OCI-LY7 (cell line): ENCODE data around the gene ZBTB1. TPM values are rescaled to one million over a fixed set of nuclear protein-coding genes. Genes with fewer than 3 reads are reported as not detected.

ENCODE experiments used
- BruUV-seq: library from RNA; stranded (reverse); fragments of 400-500 nt; replicated peaks from 2 replicates; lab custom pipeline; 2021; lab: Mats Ljungman, UMichigan
- CTCF ChIA-PET: fragments of 300-600 bp; sonication (Branson Sonifier 250); formaldehyde crosslinking; loops from one replicate; lab custom pipeline; 2022; ENCODE audit warnings: antibody characterized with exemption; ENCODE audit not compliant: unreplicated experiment; lab: Charles Lee
- POLR2A ChIA-PET: fragments of 300-600 bp; sonication (Branson Sonifier 250); formaldehyde crosslinking; loops from one replicate; lab custom pipeline; 2022; ENCODE audit warnings: antibody characterized with exemption; lab: Charles Lee
- DNase-seq: peaks from one replicate; pipeline ENCODE4 v3.0.0-alpha.2; 2015; ENCODE audit warnings: low spot score
- H2AFZ ChIP-seq: fragments of 200-600 bp; sonication (generic), shearing (Covaris generic); 2 replicates; pipeline ENCODE4 v1.6.1; 2014; ENCODE audit warnings: mild to moderate bottlenecking, antibody characterized with exemption, low read length, moderate library complexity
- H3K27ac ChIP-seq: fragments of 200-600 bp; sonication (generic); 2 replicates; pipeline ENCODE4 v1.5.1; 2014; ENCODE audit warnings: mixed run types, low read depth, mild to moderate bottlenecking, moderate library complexity, low read length, inconsistent platforms; ENCODE audit not compliant: poor library complexity, severe bottlenecking
- H3K36me3 ChIP-seq: fragments of 200-600 bp; sonication (generic); 2 replicates; pipeline ENCODE4 v1.6.1; 2014; ENCODE audit warnings: mild to moderate bottlenecking, antibody characterized with exemption, low read length, moderate library complexity, mixed read lengths; ENCODE audit not compliant: insufficient read depth
- H3K4me1 ChIP-seq: fragments of 200-600 bp; sonication (generic); 2 replicates; pipeline ENCODE4 v1.5.1; 2014; ENCODE audit warnings: mild to moderate bottlenecking, low read length; ENCODE audit not compliant: insufficient read depth, poor library complexity, severe bottlenecking
- H3K4me2 ChIP-seq: fragments of 200-600 bp; sonication (generic); 2 replicates; pipeline ENCODE4 v1.6.1; 2014; ENCODE audit warnings: mild to moderate bottlenecking, low read length
- H3K4me3 ChIP-seq: fragments of 200-600 bp; sonication (generic); 2 replicates; pipeline ENCODE4 v1.5.1; 2014; ENCODE audit warnings: mild to moderate bottlenecking, low read depth, low read length; ENCODE audit not compliant: poor library complexity, severe bottlenecking
- H3K79me2 ChIP-seq: fragments of 200-600 bp; sonication (generic); 2 replicates; pipeline ENCODE4 v1.6.1; 2016; ENCODE audit warnings: low read depth, mild to moderate bottlenecking, low read length, moderate library complexity, mixed read lengths; ENCODE audit not compliant: insufficient read depth
- H3K9me2 ChIP-seq: fragments of 200-600 bp; sonication (generic); 2 replicates; pipeline ENCODE4 v1.6.1; 2016; ENCODE audit warnings: mild to moderate bottlenecking, low read length, mixed read lengths; ENCODE audit not compliant: insufficient read depth
- H3K9me3 ChIP-seq: fragments of 200-600 bp; sonication (generic); 2 replicates; pipeline ENCODE4 v1.6.1; 2014; ENCODE audit warnings: mild to moderate bottlenecking, mixed run types, low read length, mixed read lengths
- H4K20me1 ChIP-seq: fragments of 200-600 bp; sonication (generic); 2 replicates; pipeline ENCODE4 v1.6.1; 2014; ENCODE audit warnings: mild to moderate bottlenecking, antibody characterized with exemption, low read length, moderate library complexity, mixed read lengths; ENCODE audit not compliant: insufficient read depth
- EZH2phosphoT487 ChIP-seq: fragments of 200-600 bp; sonication (generic); IDR thresholded peaks from 2 replicates; pipeline ENCODE4 v1.6.1; 2018; ENCODE audit warnings: low read depth, borderline replicate concordance, mild to moderate bottlenecking, mixed run types, antibody characterized with exemption, low read length, moderate library complexity, mixed read lengths
- intact Hi-C: fragments of 100-400 bp; cut with micrococcal nuclease; formaldehyde crosslinking; loops from one replicate; pipeline ENCODE4 v1.10.0; 2022; ENCODE audit not compliant: unreplicated experiment
- total RNA-seq, 2 experiments: library from RNA; depleted of rRNA in 1 of 2; stranded (reverse); fragments of >200 nt in 1 of 2; shearing (Covaris generic) in 1 of 2; gene quantifications; 2 replicates each; pipeline ENCODE4 v1.2.3, GENCODE V29; 2014 to 2022
- TF ChIP-seq, protein P1 (sequence below): fragments of 200-600 bp; sonication (generic); conservative IDR thresholded peaks from 2 replicates; pipeline ENCODE4 v1.5.1; 2014; ENCODE audit warnings: mild to moderate bottlenecking, antibody characterized with exemption, low read length, moderate library complexity, mixed read lengths

Gene ZBTB1
- total RNA-seq, 2 experiments from 2014 or later: 34.1 to 49.5 TPM

DNA sequence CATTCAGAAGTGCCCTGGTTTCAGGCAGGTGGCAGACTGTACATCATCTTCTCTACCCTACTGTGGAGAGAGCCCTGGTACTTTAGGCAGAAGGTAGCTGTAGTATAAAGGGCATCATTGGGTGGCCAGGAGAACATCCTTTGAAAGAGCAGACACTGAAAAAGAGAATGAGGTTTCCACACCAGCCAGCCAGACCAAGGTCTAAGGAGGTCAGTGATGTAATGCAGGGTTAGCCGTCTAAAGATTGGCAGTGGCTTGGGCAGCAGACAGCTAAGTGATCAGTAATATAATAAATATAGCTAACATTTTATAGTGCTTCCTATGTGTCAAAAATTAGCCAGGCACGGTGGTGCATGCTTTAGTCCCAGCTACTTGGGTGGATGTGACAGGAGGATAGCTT lies 12.9 kb upstream of the ZBTB1 start:
- H4K20me1 ChIP-seq: peaks cover 1% of the 10 kb centered on the region; the same call in 1 of the 2 replicates
- H3K9me3 ChIP-seq: no peaks in the 10 kb centered on the region
- POLR2A ChIA-PET: interaction anchor here (0.5 to 2.3 kb wide), 6 partner anchors 10 to 1476 kb away, joined by 3 to 13 read pairs (median 3); no protein-coding TSS in a partner anchor
- BruUV-seq: no TSS peak
- CTCF ChIA-PET: interaction anchor here (0.9 kb wide), 1 partner anchor 11 kb away, joined by 3 read pairs; no protein-coding TSS in a partner anchor
- no peaks in the 10 kb centered on the region for H3K4me1 ChIP-seq
- H3K27ac ChIP-seq: no peak overlapping the region
- no peak overlapping the region for H2AFZ ChIP-seq
- H3K4me2 ChIP-seq: no peak overlapping the region
- intact Hi-C loops: no loop called here
- TF ChIP-seq EZH2phosphoT487: no peak
- TF ChIP-seq, protein P1, sequence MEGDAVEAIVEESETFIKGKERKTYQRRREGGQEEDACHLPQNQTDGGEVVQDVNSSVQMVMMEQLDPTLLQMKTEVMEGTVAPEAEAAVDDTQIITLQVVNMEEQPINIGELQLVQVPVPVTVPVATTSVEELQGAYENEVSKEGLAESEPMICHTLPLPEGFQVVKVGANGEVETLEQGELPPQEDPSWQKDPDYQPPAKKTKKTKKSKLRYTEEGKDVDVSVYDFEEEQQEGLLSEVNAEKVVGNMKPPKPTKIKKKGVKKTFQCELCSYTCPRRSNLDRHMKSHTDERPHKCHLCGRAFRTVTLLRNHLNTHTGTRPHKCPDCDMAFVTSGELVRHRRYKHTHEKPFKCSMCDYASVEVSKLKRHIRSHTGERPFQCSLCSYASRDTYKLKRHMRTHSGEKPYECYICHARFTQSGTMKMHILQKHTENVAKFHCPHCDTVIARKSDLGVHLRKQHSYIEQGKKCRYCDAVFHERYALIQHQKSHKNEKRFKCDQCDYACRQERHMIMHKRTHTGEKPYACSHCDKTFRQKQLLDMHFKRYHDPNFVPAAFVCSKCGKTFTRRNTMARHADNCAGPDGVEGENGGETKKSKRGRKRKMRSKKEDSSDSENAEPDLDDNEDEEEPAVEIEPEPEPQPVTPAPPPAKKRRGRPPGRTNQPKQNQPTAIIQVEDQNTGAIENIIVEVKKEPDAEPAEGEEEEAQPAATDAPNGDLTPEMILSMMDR: no peak
- no peaks in the 10 kb centered on the region for H3K9me2 ChIP-seq
- peaks cover 88% of the 10 kb centered on the region for H3K36me3 ChIP-seq
- H3K4me3 ChIP-seq: no peak overlapping the region
- no peak for DNase-seq
- peaks cover 42% of the 10 kb centered on the region; the same call in 1 of the 2 replicates for H3K79me2 ChIP-seq

DNA sequence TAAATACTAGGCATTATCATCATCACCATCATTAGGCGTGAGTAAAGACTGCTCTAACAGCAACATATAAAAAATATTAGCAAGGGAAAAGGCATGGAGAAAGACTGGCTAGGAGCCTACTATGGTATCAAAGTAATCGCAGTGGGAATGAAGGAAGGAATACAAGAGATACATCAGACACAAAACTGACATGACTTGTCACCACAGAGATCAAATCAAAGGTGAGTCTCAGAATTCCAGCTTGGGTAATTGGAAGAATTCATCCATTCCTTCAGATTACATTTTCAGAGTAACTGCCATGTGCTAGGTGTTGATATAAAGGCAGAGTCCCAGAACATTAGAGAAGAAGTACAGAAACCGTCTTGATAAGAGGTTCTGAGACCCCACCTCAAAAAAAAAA lies 11.1 kb upstream of the ZBTB1 start:
- POLR2A ChIA-PET: interaction anchor here (0.7 to 1.5 kb wide), 2 partner anchors 9 kb away, joined by 3 to 4 read pairs; no protein-coding TSS in a partner anchor
- Histone ChIP-seq H3K4me2 (no peak overlapping the region), H3K36me3 (peaks cover 86% of the 10 kb centered on the region), H2AFZ (no peak overlapping the region), H3K27ac (no peak overlapping the region), H3K9me2 (no peaks in the 10 kb centered on the region), H4K20me1 (peaks cover 10% of the 10 kb centered on the region; the same call in 1 of the 2 replicates), H3K9me3 (no peaks in the 10 kb centered on the region), H3K4me1 (peaks cover 6% of the 10 kb centered on the region), H3K79me2 (peaks cover 58% of the 10 kb centered on the region), H3K4me3 (no peak overlapping the region)
- TF ChIP-seq EZH2phosphoT487: no peak
- TF ChIP-seq, protein P1: no peak
- CTCF ChIA-PET: no interaction called here
- no TSS peak for BruUV-seq
- DNase-seq: no peak
- intact Hi-C loops: no loop called here

DNA sequence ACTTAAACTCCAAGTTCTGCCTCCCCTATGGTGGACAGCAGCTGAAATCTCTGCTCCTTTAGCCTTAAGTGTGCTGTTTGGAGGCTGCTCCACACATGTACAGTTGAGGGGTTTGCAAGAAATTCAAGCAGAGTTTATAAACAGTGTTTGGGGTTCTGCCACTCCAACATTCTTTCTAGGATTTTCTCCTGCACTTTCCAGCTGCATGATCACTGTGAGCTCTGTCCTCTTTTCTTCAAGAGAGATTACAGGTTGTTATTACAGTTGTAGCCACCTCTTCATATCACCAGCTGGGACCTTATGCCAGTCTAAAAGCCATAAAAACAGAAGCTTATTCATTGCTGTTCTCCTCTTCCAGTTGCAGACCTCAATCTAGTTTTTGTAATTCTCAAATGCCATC lies 9.3 kb upstream of the ZBTB1 start:
- Histone ChIP-seq H3K79me2 (peaks cover 73% of the 10 kb centered on the region), H3K9me2 (no peaks in the 10 kb centered on the region), H3K4me1 (peaks cover 15% of the 10 kb centered on the region), H2AFZ (no peak overlapping the region), H3K4me2 (no peak overlapping the region), H3K9me3 (no peaks in the 10 kb centered on the region), H3K27ac (no peak overlapping the region), H3K36me3 (peaks cover 85% of the 10 kb centered on the region), H3K4me3 (no peak overlapping the region), H4K20me1 (peaks cover 10% of the 10 kb centered on the region; the same call in 1 of the 2 replicates)
- POLR2A ChIA-PET: interaction anchor here (0.6 to 1.3 kb wide), 2 partner anchors 9 to 10 kb away, joined by 3 to 5 read pairs; no protein-coding TSS in a partner anchor
- TF ChIP-seq EZH2phosphoT487: no peak
- TF ChIP-seq, protein P1: no peak
- no peak for DNase-seq
- intact Hi-C loops: no loop called here
- CTCF ChIA-PET: no interaction called here
- BruUV-seq: no TSS peak
